Transverse colon (tissue), 4 donors: Measurements from ENCODE around the gene CWH43. TPM values are rescaled to one million over a fixed set of nuclear protein-coding genes. Genes with fewer than 3 reads are reported as not detected.
A peak's percentile ranks its signal among the peaks of the same experiment; 100 is the strongest.

Experiments used
- DNase-seq: peaks from one replicate; pipeline ENCODE4 v3.0.0-alpha.2; 2019
- H3K27ac ChIP-seq, 4 donors: fragments of 200-600 bp; sonication (generic); 2 replicates each; pipeline ENCODE4 v1.5.1; 2016 to 2018; ENCODE audit warnings: inconsistent platforms in 4 of 4
- H3K27me3 ChIP-seq: fragments of 200-600 bp; sonication (generic); 2 replicates; pipeline ENCODE4 v1.5.1; 2017; ENCODE audit warnings: inconsistent platforms
- H3K36me3 ChIP-seq, 4 donors: fragments of 200-600 bp; sonication (generic); 2 replicates each; pipeline ENCODE4 v1.5.1; 2017 to 2019; ENCODE audit warnings: inconsistent platforms in 4 of 4
- H3K4me1 ChIP-seq, 4 donors: fragments of 200-600 bp; sonication (generic); 2 replicates each; pipeline ENCODE4 v1.5.1; 2017 to 2020; ENCODE audit warnings: inconsistent platforms in 4 of 4
- H3K4me3 ChIP-seq, 4 donors: fragments of 200-600 bp; sonication (generic); 1 replicate in 1 of 4; 2 replicates in 3 of 4; pipeline versions ENCODE4 v1.5.1 to v1.6.1; 2017 to 2019; ENCODE audit warnings: inconsistent platforms in 4 of 4
- H3K9me3 ChIP-seq, 2 donors: fragments of 200-600 bp; sonication (generic); 2 replicates each; pipeline ENCODE4 v1.5.1; 2017 to 2019; ENCODE audit warnings: inconsistent platforms in 2 of 2
- CTCF ChIP-seq, 5 experiments: fragments of 200-600 bp in 3 of 5; fragments of 450-650 bp in 2 of 5; sonication (generic) in 3 of 5; IDR thresholded peaks; 1 replicate in 2 of 5; 2 replicates in 3 of 5; pipeline ENCODE4 v1.5.1; 2016 to 2017; ENCODE audit warnings: antibody characterized with exemption in 5 of 5, inconsistent platforms in 3 of 5, mild to moderate bottlenecking in 2 of 5, moderate library complexity in 1 of 5
- EP300 ChIP-seq: sonication (generic); formaldehyde crosslinking; IDR thresholded peaks from one replicate; pipeline ENCODE4 v1.6.1; 2017; ENCODE audit warnings: antibody characterized with exemption, low read depth
- POLR2A ChIP-seq: fragments of 450-650 bp; IDR thresholded peaks from one replicate; pipeline ENCODE4 v1.6.1; 2016; ENCODE audit warnings: antibody characterized with exemption, mild to moderate bottlenecking, moderate library complexity
- POLR2AphosphoS5 ChIP-seq, 3 donors: sonication (generic); formaldehyde crosslinking; IDR thresholded peaks; one replicate each; pipeline ENCODE4 v1.6.1; 2016; ENCODE audit warnings: antibody characterized with exemption in 3 of 3
- WGBS, 2 donors: methylation state at CpG; one replicate each; pipeline ENCODE4 v1.1.5; 2018; ENCODE audit warnings: low coverage in 1 of 2; 5-methylcytosine and 5-hydroxymethylcytosine counted together
- in situ Hi-C, 4 donors: fragments of 200-750 bp; cut with MboI; loops; one replicate each; pipeline versions ENCODE4 v1.15.0 to v1.15.1; 2017; ENCODE audit warnings: low sequenced_read_pairs in 3 of 4, low pct_ligation_motif_present in 1 of 4, low pct_unique_long_range_greater_than_20kb in 1 of 4
- intact Hi-C: fragments of 100-400 bp; cut with DNase I; formaldehyde crosslinking; loops from one replicate; pipeline ENCODE4 v1.15.1; 2023; ENCODE audit warnings: low total_unique reads
- total RNA-seq, 4 donors: library from RNA; depleted of rRNA; stranded (reverse); fragments of >200 nt; gene quantifications; one replicate each; pipeline ENCODE4 v1.1.0, GENCODE V29; 2016

CWH43 gene
- total RNA-seq = 10 to 100 TPM; 13.5 to 43.3 (median 34.8) TPM

GRCh38 chr4:48985976-48986653 is at the start of gene CWH43:
CWH43 (plus strand) TSS chr4:48986275; CDS start chr4:48986430, 155 bp downstream.
- Histone ChIP-seq H3K4me1 (peaks cover 0 to 22% (median 15%) of the 10 kb centered on the region in 4 donors), H3K27ac (peak within 1 kb of the TSS; percentile 76 to 84 (median 78)), H3K9me3 (no peaks in the 10 kb centered on the region), H3K4me3 (peak within 1 kb of the TSS in 3 of 4 donors; percentile 27 to 57 (median 44)), H3K27me3 (peaks cover 21% of the 10 kb centered on the region), H3K36me3 (no peaks in the 10 kb centered on the region)
- intact Hi-C loops = no loop called here
- DNase-seq = peak; percentile 74
- in situ Hi-C loops = no loop called here
- TF ChIP-seq EP300 (no peak), POLR2A (peak; percentile 24), CTCF (IDR thresholded peaks at IDR 0.05) (peak in 2 of 5 experiments; percentile 34 to 50), POLR2AphosphoS5 (IDR thresholded peaks at IDR 0.05) (no peak)
- WGBS, 2 donors = 19% methylated on average over 14 of the region's 63 CpGs; no CpG with 5 or more reads in 1 of the 2 donors

GRCh38 chr4:48937033-48937432 is 49.0 kb upstream of the CWH43 start:
- H3K4me1 ChIP-seq = no peaks in the 10 kb centered on the region
- no peak overlapping the region for H3K27ac ChIP-seq
- intact Hi-C loops (no loop called here), in situ Hi-C loops (no loop called here)
- H3K9me3 ChIP-seq = no peaks in the 10 kb centered on the region
- TF ChIP-seq CTCF (IDR thresholded peaks at IDR 0.05) = no peak
- TF ChIP-seq EP300 = no peak
- TF ChIP-seq POLR2A = no peak
- TF ChIP-seq POLR2AphosphoS5 (IDR thresholded peaks at IDR 0.05) = no peak
- H3K4me3 ChIP-seq = no peak overlapping the region
- no peaks in the 10 kb centered on the region for H3K27me3 ChIP-seq
- 53 to 82% methylated on average over 2 of the region's 2 CpGs for WGBS, 2 donors
- no peaks in the 10 kb centered on the region for H3K36me3 ChIP-seq
- no peak for DNase-seq

GRCh38 chr4:48938831-48939230 is 47.2 kb upstream of the CWH43 start:
- Histone ChIP-seq H3K4me1 (no peaks in the 10 kb centered on the region), H3K27ac (no peak overlapping the region), H3K36me3 (no peaks in the 10 kb centered on the region), H3K9me3 (no peaks in the 10 kb centered on the region), H3K4me3 (no peak overlapping the region), H3K27me3 (no peaks in the 10 kb centered on the region)
- WGBS, 2 donors = 29 to 83% methylated on average over 1 to 3 of the region's 3 CpGs
- no peak for TF ChIP-seq CTCF (IDR thresholded peaks at IDR 0.05)
- DNase-seq = no peak
- in situ Hi-C loops = no loop called here
- intact Hi-C loops = no loop called here

- no peak overlapping the region for H3K27ac ChIP-seq
- H3K36me3 ChIP-seq = no peaks in the 10 kb centered on the region
- intact Hi-C loops = no loop called here
- no peaks in the 10 kb centered on the region for H3K9me3 ChIP-seq
- no peak for DNase-seq
- peaks cover 0 to 8% (median 0%) of the 10 kb centered on the region in 4 donors for H3K4me1 ChIP-seq
- TF ChIP-seq POLR2AphosphoS5 (IDR thresholded peaks at IDR 0.05) (no peak), EP300 (no peak), POLR2A (no peak), CTCF (IDR thresholded peaks at IDR 0.05) (no peak)
- no peaks in the 10 kb centered on the region for H3K27me3 ChIP-seq
- in situ Hi-C loops = no loop called here
- no peak overlapping the region for H3K4me3 ChIP-seq
These were observed 46.3 kb upstream of the CWH43 start for GRCh38 chr4:48939785-48940184.
